Measurements from ENCODE around the gene AGBL1.
"Not testable (repeated sequence)": the region's sequence is repeated elsewhere in the genome, so short reads cannot be mapped to it uniquely, and the experiment has no call there.

The AGBL1 gene

DNA sequence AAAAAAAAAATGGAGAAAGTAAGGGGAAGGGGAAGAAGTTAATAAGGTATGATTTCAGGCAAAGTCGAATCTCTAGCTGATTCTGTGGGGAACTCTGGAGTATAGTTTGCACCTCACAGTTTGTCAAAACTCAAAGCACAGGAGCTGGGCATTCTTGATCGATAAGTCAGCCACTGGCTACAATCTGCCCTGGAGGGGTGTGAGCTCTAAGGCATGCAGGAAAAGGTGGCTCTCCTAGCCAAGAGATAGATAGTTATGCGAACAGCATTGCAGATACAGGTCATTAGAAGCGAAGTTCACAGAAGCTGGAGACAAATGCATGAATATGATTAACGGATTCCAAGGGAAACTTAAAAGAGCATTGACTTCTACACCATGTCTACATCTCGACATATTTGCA is 952.6 kb downstream of the AGBL1 start:
- DNase-seq: no peak

DNA sequence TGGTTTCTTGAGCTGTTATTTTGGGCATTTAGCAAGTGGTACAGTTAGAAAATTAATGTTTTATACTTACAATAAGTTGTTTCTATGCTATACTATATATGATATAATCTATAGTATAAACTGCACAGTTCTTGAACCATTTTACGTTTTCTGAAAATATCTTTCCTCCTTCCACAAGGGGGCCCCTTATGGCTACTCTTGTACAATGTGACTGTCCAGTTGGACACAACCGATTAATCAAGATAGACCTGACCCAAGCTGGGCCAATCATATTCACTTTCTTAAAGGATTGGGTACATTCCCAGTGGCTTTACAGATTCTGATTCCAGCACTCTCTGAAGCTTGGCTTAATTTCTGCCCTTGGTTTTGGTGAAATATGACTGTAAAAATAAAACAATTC is 953.4 kb downstream of the AGBL1 start:
- DNase-seq: no peak

DNA sequence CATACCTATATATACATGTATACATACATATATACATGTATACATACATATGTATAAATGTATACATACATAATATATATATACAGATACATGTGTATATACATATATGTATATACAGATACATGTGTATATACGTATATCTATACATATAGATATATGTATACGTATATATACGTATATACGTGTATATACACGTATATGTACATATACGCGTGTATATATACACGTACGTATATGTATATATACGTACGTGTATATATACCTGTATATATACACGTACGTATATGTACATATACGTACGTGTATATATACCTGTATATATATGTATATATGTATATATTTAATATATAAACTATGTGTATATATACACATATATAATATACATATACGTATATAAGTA is 955.2 kb downstream of the AGBL1 start:
- DNase-seq: no peak

DNA sequence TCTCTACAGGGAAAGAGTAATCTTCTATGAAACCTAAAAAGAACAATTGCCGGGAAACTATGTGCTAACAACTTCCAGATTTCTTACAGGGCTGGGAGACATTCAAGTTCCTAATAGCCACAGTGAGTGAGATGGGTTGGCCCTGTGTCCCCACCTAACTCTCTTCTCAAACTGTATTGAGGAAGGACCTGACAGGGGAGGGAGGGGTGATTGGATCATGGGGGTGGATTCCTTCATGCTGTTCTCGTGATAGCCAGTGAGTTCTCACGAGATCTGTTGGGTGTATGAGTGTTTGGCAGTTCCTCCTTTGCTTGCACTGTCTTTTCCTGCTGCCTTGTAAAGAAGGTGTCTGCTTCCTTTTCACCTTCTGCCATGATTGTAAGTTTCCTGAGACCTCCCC is 958.7 kb downstream of the AGBL1 start:
- DNase-seq: no peak

DNA sequence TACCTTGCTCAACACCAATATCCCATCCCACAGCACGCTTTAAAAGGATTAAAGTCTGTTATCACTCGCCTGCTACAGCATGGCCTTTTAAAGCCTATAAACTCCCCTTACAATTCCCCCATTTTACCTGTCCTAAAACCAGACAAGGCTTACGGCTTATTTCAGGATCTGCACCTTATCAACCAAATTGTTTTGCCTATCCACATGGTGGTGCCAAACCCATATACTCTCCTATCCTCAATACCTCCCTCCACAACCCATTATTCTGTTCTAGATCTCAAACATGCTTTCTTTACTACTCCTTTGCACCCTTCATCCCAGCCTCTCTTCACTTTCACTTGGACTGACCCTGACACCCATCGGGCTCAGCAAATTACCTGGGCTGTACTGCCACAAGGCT is 962.9 kb downstream of the AGBL1 start:
- DNase-seq: not testable (repeated sequence)

DNA sequence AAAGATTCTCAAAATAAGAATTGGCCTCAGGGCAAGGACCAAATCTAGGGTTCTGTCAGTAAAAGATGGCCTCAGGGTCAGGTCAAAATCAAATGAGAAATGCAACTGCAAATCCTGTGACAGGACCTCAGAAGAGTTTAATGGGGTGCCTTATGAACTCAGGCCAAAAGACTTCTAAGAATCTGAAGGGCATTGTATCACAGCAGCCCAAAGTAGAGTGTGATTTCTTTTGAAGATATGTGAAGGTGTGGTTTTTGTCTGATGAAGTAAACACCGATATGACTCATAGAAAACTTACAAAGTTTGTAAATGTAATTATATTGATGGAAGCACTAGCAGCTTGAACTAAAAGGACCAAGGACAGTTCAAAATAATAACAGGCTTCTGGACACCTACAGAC is 966.1 kb downstream of the AGBL1 start:
- DNase-seq: no peak

DNA sequence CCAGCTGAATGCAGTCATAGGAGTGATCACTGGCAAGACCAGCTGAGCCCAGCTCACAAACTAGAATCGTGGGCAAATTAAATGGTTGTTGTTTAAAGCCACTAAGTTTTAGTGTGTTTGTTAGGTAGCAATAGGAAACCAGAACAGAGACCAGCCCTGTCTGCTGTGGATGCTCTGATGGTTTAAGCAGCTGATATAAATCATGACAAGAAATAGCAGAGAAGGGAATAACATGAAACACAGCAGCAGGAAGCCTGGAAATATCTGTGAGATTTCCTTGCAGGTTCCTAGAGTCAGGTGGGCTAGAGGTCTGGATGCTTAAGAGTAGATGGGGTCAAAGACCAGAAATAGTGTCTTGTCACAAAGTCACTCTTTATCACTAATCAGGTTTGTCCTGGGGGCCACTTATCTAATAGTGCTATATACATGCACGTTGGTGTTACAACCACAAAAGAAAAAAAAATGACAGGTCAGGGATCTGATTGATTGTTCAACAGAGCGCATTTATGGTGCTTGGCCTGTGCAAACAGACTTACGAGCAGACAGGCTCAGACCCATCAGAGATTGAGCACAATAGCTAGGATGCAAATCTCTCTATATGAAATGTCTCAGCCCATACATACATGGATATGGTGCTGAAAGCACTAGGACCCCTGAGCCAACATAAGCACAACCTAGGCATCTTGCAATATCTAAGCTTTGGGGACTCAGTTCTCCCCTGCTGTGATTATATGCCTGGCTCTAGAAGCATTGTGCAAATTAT is 967.7 kb downstream of the AGBL1 start:
- no peak for DNase-seq

Measured in NCI-H2081 treated with DMSO at 0.1 percent for 48 hours (cell line).